Smooth muscle cell (in vitro differentiated cells): Measurements from ENCODE around the gene SMO. TPM values are rescaled to one million over a fixed set of nuclear protein-coding genes. Genes with fewer than 3 reads are reported as not detected.
A peak's percentile ranks its signal among the peaks of the same experiment; 100 is the strongest.

Experiments
- DNase-seq: peaks from one replicate; lab custom pipeline; 2025; ENCODE audit not compliant: unreplicated experiment; lab: John Stamatoyannopoulos, UW
- H2AFZ ChIP-seq: fragments of 200-600 bp; sonication (generic); 2 replicates; pipeline ENCODE4 v1.6.0; 2016; ENCODE audit warnings: antibody characterized with exemption, low read depth, mild to moderate bottlenecking
- H3F3A ChIP-seq: fragments of 200-600 bp; sonication (generic); 2 replicates; pipeline ENCODE4 v1.6.0; 2017; ENCODE audit warnings: antibody characterized with exemption, low read depth
- H3K27ac ChIP-seq: fragments of 200-600 bp; sonication (generic); 2 replicates; pipeline ENCODE4 v1.5.1; 2016; ENCODE audit warnings: low read depth, mild to moderate bottlenecking
- H3K27me3 ChIP-seq: fragments of 200-600 bp; sonication (generic); 2 replicates; pipeline ENCODE4 v1.6.1; 2016; ENCODE audit warnings: low read depth, mild to moderate bottlenecking
- H3K36me3 ChIP-seq: fragments of 200-600 bp; sonication (generic); 2 replicates; pipeline ENCODE4 v1.5.1; 2016; ENCODE audit warnings: low read depth
- H3K4me1 ChIP-seq: fragments of 200-600 bp; sonication (generic); 2 replicates; pipeline ENCODE4 v1.5.1; 2016; ENCODE audit warnings: low read depth
- H3K4me2 ChIP-seq: fragments of 200-600 bp; sonication (generic); 2 replicates; pipeline ENCODE4 v1.6.0; 2016; ENCODE audit warnings: mild to moderate bottlenecking
- H3K4me3 ChIP-seq: fragments of 200-600 bp; sonication (generic); 2 replicates; pipeline ENCODE4 v1.5.1; 2016; ENCODE audit warnings: mild to moderate bottlenecking
- H3K79me2 ChIP-seq: fragments of 200-600 bp; sonication (generic); 2 replicates; pipeline ENCODE4 v1.6.0; 2016; ENCODE audit warnings: low read depth, mild to moderate bottlenecking
- H3K9ac ChIP-seq: fragments of 200-600 bp; sonication (generic); 2 replicates; pipeline ENCODE4 v1.6.0; 2016; ENCODE audit warnings: low read depth
- H3K9me3 ChIP-seq: fragments of 200-600 bp; sonication (generic); replicated peaks from 2 replicates; pipeline ENCODE4 v1.5.1; 2016; ENCODE audit warnings: low read depth
- H4K20me1 ChIP-seq: fragments of 200-600 bp; sonication (generic); 2 replicates; pipeline ENCODE4 v1.6.0; 2016; ENCODE audit warnings: low read depth
- CTCF ChIP-seq: fragments of 200-600 bp; sonication (generic); IDR thresholded peaks from 2 replicates; pipeline ENCODE4 v1.5.1; 2017; ENCODE audit warnings: borderline replicate concordance, mild to moderate bottlenecking, antibody characterized with exemption; ENCODE audit not compliant: insufficient read depth, poor library complexity, severe bottlenecking
- WGBS: methylation state at CpG from one replicate; pipeline ENCODE4 v1.1.7; 2016; ENCODE audit warnings: low lambda C conversion rate; 5-methylcytosine and 5-hydroxymethylcytosine counted together
- polyA plus RNA-seq: library from polyadenylated mRNA; unstranded; fragments of >200 nt; fragmentation: Nextera tagmentation; extraction: Ambion mirVana; gene quantifications from 2 replicates; pipeline ENCODE4 v1.2.1, GENCODE V29; 2016
- total RNA-seq: library from RNA; depleted of rRNA; stranded (reverse); fragments of >200 nt; gene quantifications from 2 replicates; pipeline ENCODE4 v1.2.3, GENCODE V29; 2014

SMO gene
- total and polyA plus RNA-seq, 2 experiments from 2014 or later, result 23.6 to 25.8 TPM

GRCh38 chr7:129144834-129145668, 43.4 kb upstream of the SMO start:
- H4K20me1 ChIP-seq, result no peaks in the 10 kb centered on the region
- H3K27ac ChIP-seq, result no peak overlapping the region
- peak; percentile 15 for TF ChIP-seq CTCF
- H3K4me2 ChIP-seq, result peak overlapping the region; percentile 96
- no peak overlapping the region for H3K9ac ChIP-seq
- H3K9me3 ChIP-seq, result no peaks in the 10 kb centered on the region
- WGBS, result 16% methylated on average over 29 of the region's 58 CpGs
- no peaks in the 10 kb centered on the region for H3K36me3 ChIP-seq
- H3K4me3 ChIP-seq, result peak overlapping the region; percentile 44
- DNase-seq, result no peak
- H3K79me2 ChIP-seq, result no peaks in the 10 kb centered on the region
- H3K27me3 ChIP-seq, result peaks cover 47% of the 10 kb centered on the region
- no peaks in the 10 kb centered on the region for H3F3A ChIP-seq
- H3K4me1 ChIP-seq, result no peaks in the 10 kb centered on the region
- peak overlapping the region; percentile 89 for H2AFZ ChIP-seq

- no peak for TF ChIP-seq CTCF
- no peak overlapping the region for H3K9ac ChIP-seq
- DNase-seq, result no peak
Observed at GRCh38 chr7:129146237-129146979, 42.0 kb upstream of the SMO start.

GRCh38 chr7:129147731-129148130, 40.7 kb upstream of the SMO start:
- Histone ChIP-seq H3K4me2 (no peak overlapping the region), H4K20me1 (no peaks in the 10 kb centered on the region), H3K9me3 (no peaks in the 10 kb centered on the region), H3K36me3 (no peaks in the 10 kb centered on the region), H3K27ac (no peak overlapping the region), H3K4me3 (no peak overlapping the region), H3K79me2 (no peaks in the 10 kb centered on the region), H3K27me3 (peaks cover 38% of the 10 kb centered on the region), H2AFZ (no peak overlapping the region), H3K9ac (no peak overlapping the region), H3K4me1 (no peaks in the 10 kb centered on the region), H3F3A (no peaks in the 10 kb centered on the region)
- no peak for TF ChIP-seq CTCF
- WGBS, result 85% methylated on average over 3 of the region's 3 CpGs
- no peak for DNase-seq

More at GRCh38 chr7:129146237-129146979, 42.0 kb upstream of the SMO start:
- H3K79me2 ChIP-seq, result no peaks in the 10 kb centered on the region
- H3K27me3 ChIP-seq, result peaks cover 47% of the 10 kb centered on the region
- H3K9me3 ChIP-seq, result no peaks in the 10 kb centered on the region
- H2AFZ ChIP-seq, result no peak overlapping the region
- H3F3A ChIP-seq, result no peaks in the 10 kb centered on the region
- H3K27ac ChIP-seq, result no peak overlapping the region
- no peak overlapping the region for H3K4me2 ChIP-seq
- H4K20me1 ChIP-seq, result no peaks in the 10 kb centered on the region
- no peaks in the 10 kb centered on the region for H3K36me3 ChIP-seq
- no peak overlapping the region for H3K4me3 ChIP-seq
- H3K4me1 ChIP-seq, result no peaks in the 10 kb centered on the region
- WGBS, result 86% methylated on average over 8 of the region's 8 CpGs
